A549 (cell line): ENCODE measurements around the gene MKNK2. TPM values are rescaled to one million over a fixed set of nuclear protein-coding genes. Genes with fewer than 3 reads are reported as not detected.
"Not testable (repeated sequence)": the region's sequence is repeated elsewhere in the genome, so short reads cannot be mapped to it uniquely, and the experiment has no call there.

Experiments used
- ATAC-seq, 2 experiments: fragments of 200-7000 bp in 1 of 2; fragments of >200 bp in 1 of 2; cut with Nextera tagmentation in 1 of 2; cut with Tn5 transposase in 1 of 2; 3 replicates each; pipeline versions ENCODE4 v1.8.0 to v1.9.1; 2018 to 2020; ENCODE audit warnings: mild to moderate bottlenecking in 1 of 2, moderate library complexity in 1 of 2
- CTCF ChIA-PET: fragments of 300-600 bp; sonication (Branson Sonifier 250); formaldehyde crosslinking; extraction: SDS; loops from one replicate; lab custom pipeline; 2021; ENCODE audit warnings: antibody characterized with exemption, inconsistent platforms; lab: Yijun Ruan, JAX
- POLR2A ChIA-PET: fragments of 350-600 bp; formaldehyde crosslinking; extraction: SDS; loops from one replicate; lab custom pipeline; 2021; ENCODE audit warnings: antibody characterized with exemption, inconsistent platforms; lab: Yijun Ruan, JAX
- DNase-seq, 2 experiments: peaks; one replicate each; pipeline versions ENCODE4 v3.0.0 to v3.0.0-alpha.2; 2011 to 2016; ENCODE audit warnings: low read depth in 1 of 2, low spot score in 1 of 2
- FAIRE-seq: peaks from 2 replicates; lab custom pipeline; 2011; peaks lifted over from hg19 to GRCh38; lab: Jason Lieb, UNC
- H3K27ac ChIP-seq, 2 experiments: fragments of >200 bp; sonication (Bioruptor Twin); formaldehyde crosslinking; 3 replicates each; pipeline ENCODE4 v1.5.1; 2016 to 2017
- H3K4me1 ChIP-seq: fragments of >200 bp; sonication (Bioruptor Twin); formaldehyde crosslinking; 3 replicates; pipeline ENCODE4 v1.6.1; 2016
- H3K4me2 ChIP-seq: fragments of >200 bp; sonication (Bioruptor Twin); formaldehyde crosslinking; 3 replicates; pipeline ENCODE4 v1.6.1; 2016
- H3K4me3 ChIP-seq: fragments of >200 bp; sonication (Bioruptor Twin); formaldehyde crosslinking; 3 replicates; pipeline ENCODE4 v1.5.1; 2016
- H3K9me3 ChIP-seq: fragments of >200 bp; sonication (Bioruptor Twin); formaldehyde crosslinking; 3 replicates; pipeline ENCODE4 v1.6.1; 2016
- ATOH8 ChIP-seq: fragments of 250-450 bp; sonication (Bioruptor Pico); IDR thresholded peaks from 2 replicates; pipeline ENCODE4 v1.5.0; 2020; ENCODE audit warnings: low read depth, mild to moderate bottlenecking, moderate library complexity
- BHLHE40 ChIP-seq: IDR thresholded peaks from 2 replicates; pipeline ENCODE4 v1.6.1; 2012; ENCODE audit warnings: low read depth, low read length, inconsistent platforms
- CEBPB ChIP-seq, 2 experiments: fragments of >200 bp in 1 of 2; sonication (Bioruptor Twin) in 1 of 2; formaldehyde crosslinking in 1 of 2; IDR thresholded peaks; 2 replicates each; pipeline ENCODE4 v1.6.1; 2012 to 2016
- E2F6 ChIP-seq: IDR thresholded peaks from 2 replicates; pipeline ENCODE4 v1.6.1; 2012; ENCODE audit warnings: low read depth, borderline replicate concordance
- EHMT2 ChIP-seq: fragments of 200-600 bp; sonication (generic); IDR thresholded peaks from 2 replicates; pipeline ENCODE4 v1.6.1; 2016; ENCODE audit warnings: antibody characterized with exemption, low read depth, mild to moderate bottlenecking, moderate library complexity
- EP300 ChIP-seq, 2 experiments: fragments of >200 bp; sonication (Bioruptor Twin); formaldehyde crosslinking; IDR thresholded peaks; 2 replicates in 1 of 2; 3 replicates in 1 of 2; pipeline ENCODE4 v1.6.1; 2016 to 2017
- FOSL2 ChIP-seq, 2 experiments: fragments of 450-650 bp in 1 of 2; fragments of >200 bp in 1 of 2; sonication (Bioruptor Twin) in 1 of 2; formaldehyde crosslinking; IDR thresholded peaks; 2 replicates each; pipeline versions ENCODE4 v1.5.0 to v1.6.1; 2016 to 2020; ENCODE audit warnings: mild to moderate bottlenecking in 1 of 2, moderate library complexity in 1 of 2
- HDAC2 ChIP-seq: fragments of 200-600 bp; sonication (generic); IDR thresholded peaks from 2 replicates; pipeline ENCODE4 v1.6.1; 2016
- HOXA7 ChIP-seq: fragments of 250-450 bp; sonication (Bioruptor Pico); IDR thresholded peaks from 2 replicates; pipeline ENCODE4 v1.5.0; 2020; ENCODE audit warnings: mild to moderate bottlenecking, moderate library complexity
- HOXB5 ChIP-seq: fragments of 250-450 bp; sonication (Bioruptor Pico); IDR thresholded peaks from 2 replicates; pipeline ENCODE4 v1.5.0; 2020; ENCODE audit warnings: mild to moderate bottlenecking, moderate library complexity
- NR3C1 ChIP-seq: fragments of >200 bp; sonication (Bioruptor Twin); formaldehyde crosslinking; IDR thresholded peaks from 3 replicates; pipeline ENCODE4 v1.6.1; 2017
- POLR2AphosphoS2 ChIP-seq: conservative IDR thresholded peaks from 2 replicates; pipeline ENCODE4 v1.6.1; 2012; ENCODE audit warnings: low read length, improper control_type of control experiment, inconsistent platforms
- SMC3 ChIP-seq: fragments of >200 bp; sonication (Bioruptor Twin); formaldehyde crosslinking; IDR thresholded peaks from 3 replicates; pipeline ENCODE4 v1.6.1; 2018; ENCODE audit warnings: inconsistent platforms
- USF2 ChIP-seq: fragments of 450-650 bp; IDR thresholded peaks from 2 replicates; pipeline ENCODE4 v1.6.1; 2014; ENCODE audit warnings: antibody characterized with exemption
- ZFP36 ChIP-seq: fragments of 450-650 bp; IDR thresholded peaks from 2 replicates; pipeline ENCODE4 v1.6.1; 2014; ENCODE audit warnings: borderline replicate concordance; ENCODE audit not compliant: partially characterized antibody
- WGBS: methylation state at CpG from one replicate; pipeline ENCODE4 v1.1.6; 2017; ENCODE audit errors: missing lambda C conversion rate; 5-methylcytosine and 5-hydroxymethylcytosine counted together
- polyA plus RNA-seq, 4 experiments: library from polyadenylated mRNA; depleted of rRNA in 3 of 4; stranded (reverse); fragments of >200 nt; fragmentation: RNase III in 1 of 4; extraction: RNeasy Plus Mini Kit Qiagen cat#74134 plus additional on column Dnase treatment in 1 of 4; gene quantifications; 2 replicates in 3 of 4; 3 replicates in 1 of 4; pipeline ENCODE4 v1.2.3, GENCODE V29; 2011 to 2017
- TF ChIP-seq, protein P1 (sequence below): fragments of >200 bp; sonication (Bioruptor Twin); formaldehyde crosslinking; IDR thresholded peaks from 3 replicates; pipeline ENCODE4 v1.6.1; 2016

MKNK2 gene
- polyA plus RNA-seq, 2 of the 4 experiments (the other 2 are of a cell fraction): 48.3 to 56.7 TPM

GRCh38 chr19:2087621-2088100, 36.6 kb upstream of the MKNK2 start (continued):
- no peak for TF ChIP-seq E2F6

- H3K4me3 ChIP-seq; POLR2A ChIA-PET; H3K4me1 ChIP-seq; H3K4me2 ChIP-seq; FAIRE-seq; H3K9me3 ChIP-seq; TF ChIP-seq FOSL2 (IDR thresholded peaks at IDR 0.05): not testable (repeated sequence)
- ATAC-seq (peak; percentile 28 to 30; a peak in 3 of 6 replicates), DNase-seq (peak in 1 of 2 experiments; percentile 26)
- CTCF ChIA-PET: interaction anchor here (1.2 to 1.7 kb wide), 5 partner anchors 9 to 157 kb away, joined by 3 to 6 read pairs (median 4); partner anchors contain the start of gene MOB3A
- peak overlapping the region in 1 of 2 experiments; percentile 48; a peak in 1 of 6 replicates for H3K27ac ChIP-seq
- 66% methylated on average over 13 of the region's 13 CpGs for WGBS
- TF ChIP-seq BHLHE40: peak; percentile 65; the same call in 1 of the 2 replicates
- peak; percentile 8; the same call in 1 of the 2 replicates for TF ChIP-seq FOSL2 (CRISPR knock-in tag; IDR thresholded peaks at IDR 0.05)
- TF ChIP-seq CEBPB (IDR thresholded peaks at IDR 0.05): peak; percentile 41 to 86; a peak in 3 of 4 replicates
Observed at GRCh38 chr19:2086695-2087620, 35.9 kb upstream of the MKNK2 start.

DNA sequence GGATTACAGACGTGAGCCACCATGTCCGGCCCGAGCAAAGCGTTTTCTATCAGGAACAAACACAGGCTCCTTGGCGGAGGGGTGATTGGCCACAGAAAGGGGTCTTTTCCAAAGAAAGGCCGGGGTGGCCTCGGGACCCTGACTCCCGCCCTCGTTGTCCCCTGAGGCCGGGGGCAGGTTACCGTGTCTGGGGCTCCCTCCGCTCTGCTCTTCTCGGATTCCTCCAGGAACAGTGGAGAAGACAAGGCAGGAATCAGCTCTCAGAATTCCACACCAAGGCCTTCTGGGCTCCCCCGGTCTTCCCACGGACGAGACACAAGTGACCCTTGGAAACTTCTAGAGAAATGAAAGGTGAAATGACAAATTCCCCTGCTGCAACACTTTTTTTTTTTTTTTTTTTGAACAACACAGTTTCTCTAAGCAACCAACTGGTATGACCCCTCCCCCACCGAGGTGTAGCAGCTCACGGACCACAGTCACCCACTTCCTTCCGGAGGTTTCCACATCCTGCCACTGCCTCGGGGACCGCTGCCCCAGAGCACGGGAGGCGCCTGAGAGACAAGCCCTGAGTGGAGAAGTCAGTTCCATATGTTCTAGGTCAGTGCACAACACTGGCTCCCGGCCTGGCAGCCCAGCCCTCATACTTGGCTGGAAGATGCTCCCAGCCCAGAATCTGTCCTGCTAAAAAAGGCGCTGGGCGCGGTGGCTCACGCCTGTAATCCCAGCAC, 34.1 kb upstream of the MKNK2 start:
- H3K4me3 ChIP-seq: no peak overlapping the region
- FAIRE-seq: no peak
- peaks cover 8% of the 10 kb centered on the region; the same call in 2 of the 3 replicates for H3K4me1 ChIP-seq
- TF ChIP-seq CEBPB (IDR thresholded peaks at IDR 0.05): no peak
- no peak for TF ChIP-seq EP300 (IDR thresholded peaks at IDR 0.05)
- no peak for TF ChIP-seq HDAC2
- no peak for TF ChIP-seq EHMT2
- no peak for TF ChIP-seq USF2
- TF ChIP-seq HOXA7 (CRISPR knock-in tag): no peak
- TF ChIP-seq, protein P1, sequence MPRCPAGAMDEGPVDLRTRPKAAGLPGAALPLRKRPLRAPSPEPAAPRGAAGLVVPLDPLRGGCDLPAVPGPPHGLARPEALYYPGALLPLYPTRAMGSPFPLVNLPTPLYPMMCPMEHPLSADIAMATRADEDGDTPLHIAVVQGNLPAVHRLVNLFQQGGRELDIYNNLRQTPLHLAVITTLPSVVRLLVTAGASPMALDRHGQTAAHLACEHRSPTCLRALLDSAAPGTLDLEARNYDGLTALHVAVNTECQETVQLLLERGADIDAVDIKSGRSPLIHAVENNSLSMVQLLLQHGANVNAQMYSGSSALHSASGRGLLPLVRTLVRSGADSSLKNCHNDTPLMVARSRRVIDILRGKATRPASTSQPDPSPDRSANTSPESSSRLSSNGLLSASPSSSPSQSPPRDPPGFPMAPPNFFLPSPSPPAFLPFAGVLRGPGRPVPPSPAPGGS: no peak
- TF ChIP-seq HOXB5 (CRISPR knock-in tag): no peak
- 89% methylated on average over 24 of the region's 28 CpGs for WGBS
- no peak for DNase-seq
- no peak overlapping the region for H3K4me2 ChIP-seq
- ChIA-PET CTCF (interaction anchor here (0.6 kb wide), 1 partner anchor 65 kb away, joined by 4 read pairs; no protein-coding TSS in a partner anchor), POLR2A (no interaction called here)
- ATAC-seq: no peak
- no peaks in the 10 kb centered on the region for H3K9me3 ChIP-seq
- no peak overlapping the region for H3K27ac ChIP-seq

GRCh38 chr19:2083174-2083854, 32.3 kb upstream of the MKNK2 start:
- ATAC-seq: no peak
- Histone ChIP-seq H3K9me3 (no peaks in the 10 kb centered on the region), H3K27ac (no peak overlapping the region), H3K4me2 (no peak overlapping the region), H3K4me1 (peaks cover 8% of the 10 kb centered on the region; the same call in 2 of the 3 replicates), H3K4me3 (no peak overlapping the region)
- POLR2A ChIA-PET: no interaction called here
- DNase-seq: no peak
- no peak for FAIRE-seq
- WGBS: 95% methylated on average over 12 of the region's 20 CpGs
- TF ChIP-seq SMC3 (no peak), NR3C1 (no peak), ZFP36 (no peak), ATOH8 (CRISPR knock-in tag) (no peak), POLR2AphosphoS2 (no peak)
- CTCF ChIA-PET: interaction anchor here (0.9 to 1.7 kb wide), 3 partner anchors 13 to 154 kb away, joined by 3 to 8 read pairs (median 5); no protein-coding TSS in a partner anchor
